Neural progenitor cell (in vitro differentiated cells): ENCODE measurements around the gene ARMC9.

Source experiments
- CTCF ChIP-seq: fragments of 200-600 bp; sonication (generic); IDR thresholded peaks from 2 replicates; pipeline ENCODE4 v1.5.1; 2017; ENCODE audit warnings: antibody characterized with exemption, mild to moderate bottlenecking
- EZH2 ChIP-seq: fragments of 200-600 bp; sonication (generic); IDR thresholded peaks from 2 replicates; pipeline ENCODE4 v1.6.1; 2017; ENCODE audit warnings: antibody characterized with exemption, mild to moderate bottlenecking, moderate library complexity
- EZH2phosphoT487 ChIP-seq: fragments of 200-600 bp; sonication (generic); IDR thresholded peaks from 2 replicates; pipeline ENCODE4 v1.6.1; 2017; ENCODE audit warnings: antibody characterized with exemption

GRCh38 chr2:231177156-231178025, 21.0 kb upstream of the ARMC9 start:
- TF ChIP-seq EZH2 (no peak), CTCF (no peak), EZH2phosphoT487 (no peak)
